ENCODE results near the gene OR2AJ1. TPM values are rescaled to one million over a fixed set of nuclear protein-coding genes. Genes with fewer than 3 reads are reported as not detected.

Gene OR2AJ1
- total RNA-seq, 2 experiments from 2014 or later = not detected

DNA sequence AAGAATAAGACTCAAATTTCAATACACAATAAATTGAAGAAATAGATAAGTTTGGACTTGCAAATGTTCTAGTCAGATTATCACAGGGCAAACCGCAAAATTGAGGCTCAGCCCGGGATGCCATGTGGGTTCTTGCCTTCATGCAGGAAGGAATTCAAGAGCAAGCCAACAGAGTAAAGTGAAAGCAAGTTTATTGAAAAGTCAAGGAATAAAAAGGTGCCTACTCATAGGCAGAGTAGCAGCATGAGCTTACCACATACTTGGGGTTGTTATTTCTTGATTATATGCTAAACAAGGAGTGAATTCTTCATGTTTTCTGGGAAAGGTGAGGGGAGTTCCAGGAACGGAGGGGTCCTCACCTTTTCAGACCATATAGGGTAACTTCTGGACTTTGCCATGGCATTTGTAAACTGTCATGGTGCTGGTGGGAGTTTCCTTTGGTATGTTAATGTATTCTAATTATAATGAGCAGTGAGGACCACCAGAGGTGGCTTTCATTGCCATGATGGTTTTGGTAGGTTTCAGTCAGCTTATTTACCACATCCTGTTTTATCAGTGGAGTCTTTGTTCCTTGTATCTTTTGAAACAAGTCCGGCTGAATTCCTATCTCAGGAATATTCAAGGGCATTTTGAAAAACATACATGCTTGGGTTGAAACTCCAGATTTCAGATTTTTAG lies 38.4 kb downstream of the OR2AJ1 start:
- Mint-ChIP-seq H3K9me3 (ENCODE audit: low read depth) (peaks cover 2% of the 10 kb centered on the region), H3K27ac (no peak overlapping the region), H3K4me1 (peaks cover 9% of the 10 kb centered on the region), H3K27me3 (no peaks in the 10 kb centered on the region), H3K4me3 (no peak overlapping the region), H3K36me3 (ENCODE audit: low read depth) (peaks cover 3% of the 10 kb centered on the region)
- no peak for DNase-seq
- ChIA-PET POLR2A (no interaction called here), CTCF (no interaction called here)
- intact Hi-C loops (cut with DNase I, micrococcal nuclease) = no loop called here
- ATAC-seq = no peak

DNA sequence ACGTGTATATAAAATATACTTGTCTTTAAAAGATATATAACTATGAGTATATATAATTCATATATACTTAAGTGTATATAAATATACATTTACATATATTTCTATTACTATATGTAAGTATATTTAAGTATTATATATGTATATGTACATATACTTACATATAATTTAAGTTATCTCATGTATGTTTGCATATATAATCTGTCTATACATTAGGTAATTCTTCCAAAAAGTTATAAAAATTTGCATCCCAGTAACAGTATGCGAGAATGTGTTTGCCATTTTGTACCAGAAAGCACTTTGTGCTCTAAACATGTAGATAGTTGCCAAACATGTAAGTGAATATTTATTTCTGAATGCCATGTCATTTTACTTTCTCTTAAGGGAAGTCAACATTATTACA lies 40.2 kb downstream of the OR2AJ1 start, which contains the start of gene OR2AK2:
TSS of gene OR2AK2 (plus strand) at position 301 of the 400 bp plus-strand sequence. CDS start 144 bp downstream, outside the sequence.
- intact Hi-C loops (cut with DNase I, micrococcal nuclease) = no loop called here
- H3K4me1 Mint-ChIP-seq = peaks cover 9% of the 10 kb centered on the region
- H3K27me3 Mint-ChIP-seq = no peaks in the 10 kb centered on the region
- POLR2A ChIA-PET = no interaction called here
- no peak within 1 kb of the TSS for H3K27ac Mint-ChIP-seq
- peaks cover 8% of the 10 kb centered on the region for H3K36me3 Mint-ChIP-seq (ENCODE audit: low read depth)
- CTCF ChIA-PET = no interaction called here
- ATAC-seq (no peak), DNase-seq (no peak)
- H3K9me3 Mint-ChIP-seq (ENCODE audit: low read depth) = no peaks in the 10 kb centered on the region
- no peak within 1 kb of the TSS for H3K4me3 Mint-ChIP-seq

DNA sequence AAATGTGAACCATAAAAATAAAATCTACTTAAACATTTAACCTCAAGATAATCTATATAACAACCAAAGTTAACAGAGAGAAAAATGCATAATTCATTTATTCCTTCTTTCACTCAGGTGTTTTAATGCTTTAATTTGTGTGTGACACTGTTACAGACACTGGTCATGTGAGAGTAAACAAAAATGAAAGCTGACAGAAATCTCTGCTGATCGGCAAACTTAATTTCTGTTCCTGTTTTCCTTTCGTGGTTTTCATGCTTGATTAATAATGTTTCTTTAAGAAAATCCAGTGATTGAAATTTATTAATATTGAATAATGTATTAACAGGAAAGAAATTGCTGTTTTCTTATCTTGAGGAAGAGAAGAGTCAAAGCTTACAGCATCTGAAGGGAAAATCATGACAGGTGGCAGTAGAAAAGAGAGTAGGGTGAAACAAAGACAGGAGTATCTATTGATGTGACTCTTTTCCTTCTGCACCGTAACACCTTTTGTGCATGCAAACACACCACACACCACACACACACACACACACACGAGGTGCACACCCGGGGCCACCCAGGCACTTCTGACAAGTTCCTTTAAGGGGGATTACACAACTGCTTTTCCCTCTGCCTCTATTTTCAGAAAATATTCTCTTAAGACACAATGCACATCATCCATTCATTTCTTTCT lies 42.0 kb downstream of the OR2AJ1 start:
- ChIA-PET POLR2A (no interaction called here), CTCF (no interaction called here)
- H3K4me3 Mint-ChIP-seq = no peak overlapping the region
- DNase-seq (no peak), ATAC-seq (no peak)
- H3K27me3 Mint-ChIP-seq = no peaks in the 10 kb centered on the region
- H3K4me1 Mint-ChIP-seq = peaks cover 9% of the 10 kb centered on the region
- intact Hi-C loops (cut with DNase I, micrococcal nuclease) = no loop called here
- H3K9me3 Mint-ChIP-seq (ENCODE audit: low read depth) = peaks cover 4% of the 10 kb centered on the region
- H3K27ac Mint-ChIP-seq = no peak overlapping the region
- peaks cover 11% of the 10 kb centered on the region for H3K36me3 Mint-ChIP-seq (ENCODE audit: low read depth)

Other genes starting within 250 kb of the OR2AJ1 start
- not detected for gene OR13G1, start 245.2 kb upstream of the OR2AJ1 start, total RNA-seq
- gene OR6F1, start 208.2 kb upstream of the OR2AJ1 start, total RNA-seq = not detected
- not detected for gene OR14K1, start 186.3 kb upstream of the OR2AJ1 start, total RNA-seq
- gene OR14A2, start 176.7 kb upstream of the OR2AJ1 start, total RNA-seq = not detected
- gene OR1C1, start 164.3 kb upstream of the OR2AJ1 start, total RNA-seq = not detected
- not detected for gene OR14A16, start 100.8 kb upstream of the OR2AJ1 start, total RNA-seq
- gene OR11L1, start 83.0 kb upstream of the OR2AJ1 start, total RNA-seq = not detected
- under 1 TPM; 0.16 to 0.18 TPM for gene TRIM58, start 67.7 kb upstream of the OR2AJ1 start, total RNA-seq
- gene OR2W3, start 29.3 kb upstream of the OR2AJ1 start, total RNA-seq = not detected
- gene OR2T8, start 4.6 kb upstream of the OR2AJ1 start, total RNA-seq = not detected
- not detected for gene OR2L8, start 24.0 kb downstream of the OR2AJ1 start, total RNA-seq
- gene OR2AK2, start 40.3 kb downstream of the OR2AJ1 start, total RNA-seq = not detected
- not detected for gene OR2L5, start 88.8 kb downstream of the OR2AJ1 start, total RNA-seq
- under 1 TPM; 0.11 to 0.12 TPM for gene OR2L2, start 105.2 kb downstream of the OR2AJ1 start, total RNA-seq
- not detected for gene OR2L3, start 121.9 kb downstream of the OR2AJ1 start, total RNA-seq
- gene OR2L13, start 170.3 kb downstream of the OR2AJ1 start, total RNA-seq = not detected
- not detected for gene OR2M5, start 220.3 kb downstream of the OR2AJ1 start, total RNA-seq
- not detected for gene OR2M2, start 249.9 kb downstream of the OR2AJ1 start, total RNA-seq

Measured in activated CD4-positive, alpha-beta T cell treated with anti-CD3 and anti-CD28 coated beads for 36 hours (primary cell).